ENCODE measurements around the gene FGD3. TPM values are rescaled to one million over a fixed set of nuclear protein-coding genes. Genes with fewer than 3 reads are reported as not detected.

The FGD3 gene
- total RNA-seq, 4 donors from 2014 or later: 0.29 to 4.9 (median 2.9) TPM

DNA sequence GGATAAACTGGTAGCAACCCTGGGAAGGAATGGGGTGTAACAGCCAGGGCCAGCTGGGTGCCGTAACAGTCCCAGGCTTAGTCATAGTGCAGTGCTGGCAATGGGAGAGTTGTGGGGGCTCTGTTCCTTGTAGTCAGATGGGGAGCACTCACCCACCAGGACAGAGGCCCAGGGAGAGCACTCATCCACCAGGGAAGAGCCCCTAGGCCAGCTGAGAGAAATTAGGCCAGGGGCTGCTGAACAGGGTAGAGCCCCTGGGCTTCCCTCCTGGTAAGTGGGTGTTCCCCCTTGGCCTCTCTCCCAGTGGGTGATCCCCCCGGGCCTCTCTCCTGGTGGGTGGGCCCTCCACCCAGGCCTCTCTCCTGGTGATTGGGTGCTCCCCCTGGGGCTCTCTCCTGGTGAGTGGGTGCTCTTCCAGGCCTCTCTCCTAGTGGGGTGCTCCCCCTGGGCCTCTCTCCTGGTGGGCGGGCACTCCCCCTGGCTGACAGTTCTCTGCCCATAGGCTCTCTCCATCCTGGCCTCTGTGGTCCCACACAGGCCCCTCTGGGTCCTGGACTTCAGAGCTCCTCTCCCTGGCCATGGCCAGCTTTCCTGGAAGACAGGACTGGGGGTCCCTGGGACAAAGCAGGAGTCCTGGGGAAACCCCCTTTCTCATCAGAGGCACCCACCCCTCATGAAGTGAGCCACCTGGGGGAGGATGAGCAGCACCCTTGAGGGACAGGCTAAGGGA, 13.4 kb downstream of the FGD3 start:
- intact Hi-C loops (cut with DNase I; ENCODE audit: low total_unique reads): no loop called here
- no peak for DNase-seq
- peaks cover 0 to 6% of the 10 kb centered on the region in 2 donors for H3K9me3 ChIP-seq
- TF ChIP-seq, protein P1, sequence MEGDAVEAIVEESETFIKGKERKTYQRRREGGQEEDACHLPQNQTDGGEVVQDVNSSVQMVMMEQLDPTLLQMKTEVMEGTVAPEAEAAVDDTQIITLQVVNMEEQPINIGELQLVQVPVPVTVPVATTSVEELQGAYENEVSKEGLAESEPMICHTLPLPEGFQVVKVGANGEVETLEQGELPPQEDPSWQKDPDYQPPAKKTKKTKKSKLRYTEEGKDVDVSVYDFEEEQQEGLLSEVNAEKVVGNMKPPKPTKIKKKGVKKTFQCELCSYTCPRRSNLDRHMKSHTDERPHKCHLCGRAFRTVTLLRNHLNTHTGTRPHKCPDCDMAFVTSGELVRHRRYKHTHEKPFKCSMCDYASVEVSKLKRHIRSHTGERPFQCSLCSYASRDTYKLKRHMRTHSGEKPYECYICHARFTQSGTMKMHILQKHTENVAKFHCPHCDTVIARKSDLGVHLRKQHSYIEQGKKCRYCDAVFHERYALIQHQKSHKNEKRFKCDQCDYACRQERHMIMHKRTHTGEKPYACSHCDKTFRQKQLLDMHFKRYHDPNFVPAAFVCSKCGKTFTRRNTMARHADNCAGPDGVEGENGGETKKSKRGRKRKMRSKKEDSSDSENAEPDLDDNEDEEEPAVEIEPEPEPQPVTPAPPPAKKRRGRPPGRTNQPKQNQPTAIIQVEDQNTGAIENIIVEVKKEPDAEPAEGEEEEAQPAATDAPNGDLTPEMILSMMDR (IDR thresholded peaks at IDR 0.05): no peak
- TF ChIP-seq POLR2A (IDR thresholded peaks at IDR 0.05): no peak
- no peaks in the 10 kb centered on the region for H3K4me1 ChIP-seq
- no peak overlapping the region for H3K27ac ChIP-seq
- no peak overlapping the region for H3K4me3 ChIP-seq
- no peaks in the 10 kb centered on the region for H3K36me3 ChIP-seq
- H3K27me3 ChIP-seq: no peaks in the 10 kb centered on the region

DNA sequence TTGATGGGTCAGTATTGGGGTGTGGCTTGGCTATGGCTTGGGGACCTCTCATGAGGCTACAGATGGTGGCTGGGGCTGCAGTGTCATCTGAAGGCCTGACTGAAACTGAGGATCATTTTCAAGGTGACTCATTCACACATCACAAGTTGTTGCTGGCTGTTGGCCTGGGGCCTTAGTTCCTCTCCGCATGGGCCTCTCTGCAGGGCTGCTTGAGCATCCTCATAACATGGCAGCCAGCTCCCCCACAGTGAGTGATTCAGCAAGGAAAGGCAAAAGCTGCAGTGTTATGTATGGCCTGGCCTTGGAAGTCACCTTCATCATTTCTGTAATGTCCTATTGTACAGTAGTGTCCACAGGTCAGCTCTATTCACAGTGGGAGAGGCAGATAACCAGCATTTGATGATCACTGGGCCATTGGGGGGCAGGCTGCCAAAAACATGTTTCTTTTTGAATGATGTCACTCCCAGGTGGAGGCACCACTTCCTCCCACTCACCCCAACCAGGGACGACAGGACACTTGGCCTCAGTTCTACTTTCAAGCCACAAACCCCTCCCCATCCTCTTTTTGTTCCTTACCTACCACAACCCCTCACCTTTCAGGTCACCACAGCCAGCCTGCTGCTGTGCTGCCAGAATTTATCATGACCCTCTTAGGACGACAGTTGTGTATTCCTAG, 14.4 kb downstream of the FGD3 start:
- Histone ChIP-seq H3K4me3 (no peak overlapping the region), H3K9me3 (peaks cover 0 to 6% of the 10 kb centered on the region in 2 donors), H3K27ac (no peak overlapping the region), H3K36me3 (no peaks in the 10 kb centered on the region), H3K4me1 (no peaks in the 10 kb centered on the region), H3K27me3 (no peaks in the 10 kb centered on the region)
- intact Hi-C loops (cut with DNase I; ENCODE audit: low total_unique reads): no loop called here
- no peak for DNase-seq
- TF ChIP-seq, protein P1 (IDR thresholded peaks at IDR 0.05): no peak
- no peak for TF ChIP-seq POLR2A (IDR thresholded peaks at IDR 0.05)

DNA sequence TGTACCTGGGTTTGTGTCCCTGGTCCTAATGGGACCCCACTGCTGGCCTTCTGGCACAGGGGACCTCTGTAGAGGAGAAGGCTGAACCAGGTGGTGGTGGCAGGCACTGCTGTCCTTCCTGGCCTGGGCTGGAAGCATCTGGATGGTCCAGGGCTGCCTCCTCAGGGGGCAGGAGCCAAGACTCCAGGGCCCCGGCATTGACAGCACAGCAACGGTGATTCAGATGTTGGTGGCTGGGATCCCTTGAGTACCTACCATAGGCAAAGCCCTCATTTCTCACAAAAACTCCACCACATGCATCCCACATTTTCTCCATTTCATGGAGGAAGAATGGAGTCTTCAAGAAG, 15.0 kb downstream of the FGD3 start:
- H3K9me3 ChIP-seq: peaks cover 0 to 6% of the 10 kb centered on the region in 2 donors
- no peak for TF ChIP-seq POLR2A (IDR thresholded peaks at IDR 0.05)
- TF ChIP-seq, protein P1 (IDR thresholded peaks at IDR 0.05): no peak
- H3K4me3 ChIP-seq: no peak overlapping the region
- H3K27me3 ChIP-seq: no peaks in the 10 kb centered on the region
- no peak for DNase-seq
- H3K36me3 ChIP-seq: no peaks in the 10 kb centered on the region
- H3K4me1 ChIP-seq: no peaks in the 10 kb centered on the region
- H3K27ac ChIP-seq: no peak overlapping the region
- intact Hi-C loops (cut with DNase I; ENCODE audit: low total_unique reads): no loop called here

DNA sequence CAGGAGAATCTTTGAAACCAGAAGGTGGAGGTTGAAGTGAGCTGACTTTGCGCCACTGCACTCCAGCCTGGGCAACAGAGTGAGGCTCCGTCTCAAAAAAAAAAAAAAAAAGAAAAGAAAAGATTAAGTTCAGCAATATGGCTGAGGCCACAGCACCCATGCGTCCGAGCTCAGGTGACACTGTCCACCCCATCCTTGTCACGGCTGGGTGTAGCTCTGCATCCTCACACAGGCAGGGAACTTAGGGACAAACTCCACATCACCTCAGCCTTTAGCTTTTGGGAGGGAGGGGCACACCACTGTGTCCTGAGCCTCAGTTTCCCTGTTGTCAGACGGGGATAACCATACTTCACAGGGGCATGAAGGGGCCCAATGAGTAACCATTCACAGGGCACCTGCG, 15.5 kb downstream of the FGD3 start:
- TF ChIP-seq, protein P1 (IDR thresholded peaks at IDR 0.05): no peak
- no peak for TF ChIP-seq POLR2A (IDR thresholded peaks at IDR 0.05)
- H3K9me3 ChIP-seq: peaks cover 0 to 6% of the 10 kb centered on the region in 2 donors
- no peaks in the 10 kb centered on the region for H3K4me1 ChIP-seq
- H3K27ac ChIP-seq: no peak overlapping the region
- DNase-seq: no peak
- no peak overlapping the region for H3K4me3 ChIP-seq
- intact Hi-C loops (cut with DNase I; ENCODE audit: low total_unique reads): no loop called here
- no peaks in the 10 kb centered on the region for H3K27me3 ChIP-seq
- no peaks in the 10 kb centered on the region for H3K36me3 ChIP-seq

DNA sequence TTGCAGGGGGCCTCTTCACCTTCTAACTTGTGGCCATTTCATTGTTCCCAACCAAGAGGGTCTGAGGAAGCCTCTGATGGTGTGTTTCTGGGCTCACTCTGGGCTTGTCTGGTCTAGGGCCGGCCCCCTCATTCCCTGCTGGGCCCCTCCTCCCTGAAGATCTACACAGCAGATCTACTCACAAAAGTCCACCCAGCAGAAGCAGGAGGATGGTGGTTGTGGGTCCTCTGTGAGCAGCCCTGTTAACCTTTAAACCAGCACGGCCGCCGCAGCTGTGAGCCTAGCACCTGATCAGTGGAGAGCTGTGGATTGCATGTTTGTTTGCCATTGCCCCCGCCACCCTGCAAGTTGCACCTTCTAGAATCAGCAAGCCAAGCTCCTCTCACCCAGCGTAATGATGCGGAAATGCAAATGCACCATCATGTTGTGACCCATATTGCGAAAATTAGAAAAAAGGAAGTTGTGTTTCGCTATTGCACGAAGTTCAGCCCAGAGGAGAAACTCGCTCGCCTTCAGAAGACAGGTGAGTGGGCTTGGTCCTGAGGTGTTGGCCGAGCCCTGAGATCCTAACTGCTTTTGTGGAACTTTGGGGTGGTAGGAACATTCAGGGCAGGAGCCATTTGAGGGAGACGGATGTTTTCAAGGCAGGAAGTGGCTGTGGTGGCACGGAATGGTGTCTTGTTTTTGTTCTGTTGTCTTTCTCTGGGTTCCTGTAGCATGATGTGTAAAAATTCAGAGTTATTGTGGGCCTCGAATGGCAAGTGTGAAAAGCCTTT, 16.7 kb downstream of the FGD3 start:
- Histone ChIP-seq H3K4me1 (no peaks in the 10 kb centered on the region), H3K4me3 (no peak overlapping the region), H3K27ac (no peak overlapping the region), H3K36me3 (no peaks in the 10 kb centered on the region), H3K9me3 (peaks cover 0 to 6% of the 10 kb centered on the region in 2 donors), H3K27me3 (no peaks in the 10 kb centered on the region)
- no peak for TF ChIP-seq POLR2A (IDR thresholded peaks at IDR 0.05)
- TF ChIP-seq, protein P1 (IDR thresholded peaks at IDR 0.05): no peak
- DNase-seq: no peak
- intact Hi-C loops (cut with DNase I; ENCODE audit: low total_unique reads): no loop called here
